GM19035 (cell line): ENCODE measurements around the gene TBC1D10A.

Source experiments
- ATAC-seq: cut with Tn5 transposase; IDR thresholded peaks from one replicate; pipeline ENCODE4 v1.9.1; 2021; ENCODE audit not compliant: unreplicated experiment

The TBC1D10A gene

GRCh38 chr22:30301995-30302809 lies 24.5 kb downstream of the TBC1D10A start:
- ATAC-seq: no peak

GRCh38 chr22:30299322-30299721 lies 27.4 kb downstream of the TBC1D10A start:
- no peak for ATAC-seq

- ATAC-seq: no peak
Measured at GRCh38 chr22:30297991-30298701, 28.6 kb downstream of the TBC1D10A start.

GRCh38 chr22:30297276-30297990 lies 29.3 kb downstream of the TBC1D10A start:
- ATAC-seq: no peak

GRCh38 chr22:30296833-30297232 lies 29.9 kb downstream of the TBC1D10A start:
- ATAC-seq: no peak

- ATAC-seq: no peak
Measured at GRCh38 chr22:30296324-30296723, 30.4 kb downstream of the TBC1D10A start.

GRCh38 chr22:30295576-30295975 lies 31.2 kb downstream of the TBC1D10A start:
- no peak for ATAC-seq

GRCh38 chr22:30294830-30295229 lies 31.9 kb downstream of the TBC1D10A start:
- ATAC-seq: no peak

- no peak for ATAC-seq
Measured at GRCh38 chr22:30294066-30294465, 32.7 kb downstream of the TBC1D10A start.

GRCh38 chr22:30293026-30293425 lies 33.7 kb downstream of the TBC1D10A start:
- ATAC-seq: no peak

- ATAC-seq: no peak
Measured at GRCh38 chr22:30292069-30292970, 34.4 kb downstream of the TBC1D10A start.

- no peak for ATAC-seq
Measured at GRCh38 chr22:30291058-30291892, 35.5 kb downstream of the TBC1D10A start.

- ATAC-seq: no peak
Measured at GRCh38 chr22:30290342-30291057, 36.2 kb downstream of the TBC1D10A start.

GRCh38 chr22:30289980-30290313 lies 36.8 kb downstream of the TBC1D10A start:
- peak; percentile 10 for ATAC-seq

GRCh38 chr22:30289141-30289979 lies 37.4 kb downstream of the TBC1D10A start, which contains the start of gene CASTOR1:
Gene CASTOR1, minus strand, starts transcription at chr22:30289505. Its CDS starts 8 bp downstream, at chr22:30289497.
- ATAC-seq: peak; percentile 64

- no peak for ATAC-seq
Measured at GRCh38 chr22:30288419-30289140, 38.2 kb downstream of the TBC1D10A start.

- ATAC-seq: no peak
Measured at GRCh38 chr22:30287648-30288418, 38.9 kb downstream of the TBC1D10A start.
